HuH-7 (cell line): ENCODE data around the gene SMARCC1.

Source experiments
- DNase-seq: peaks from one replicate; pipeline ENCODE4 v3.0.0; 2011; ENCODE audit warnings: low spot score

Gene SMARCC1

DNA sequence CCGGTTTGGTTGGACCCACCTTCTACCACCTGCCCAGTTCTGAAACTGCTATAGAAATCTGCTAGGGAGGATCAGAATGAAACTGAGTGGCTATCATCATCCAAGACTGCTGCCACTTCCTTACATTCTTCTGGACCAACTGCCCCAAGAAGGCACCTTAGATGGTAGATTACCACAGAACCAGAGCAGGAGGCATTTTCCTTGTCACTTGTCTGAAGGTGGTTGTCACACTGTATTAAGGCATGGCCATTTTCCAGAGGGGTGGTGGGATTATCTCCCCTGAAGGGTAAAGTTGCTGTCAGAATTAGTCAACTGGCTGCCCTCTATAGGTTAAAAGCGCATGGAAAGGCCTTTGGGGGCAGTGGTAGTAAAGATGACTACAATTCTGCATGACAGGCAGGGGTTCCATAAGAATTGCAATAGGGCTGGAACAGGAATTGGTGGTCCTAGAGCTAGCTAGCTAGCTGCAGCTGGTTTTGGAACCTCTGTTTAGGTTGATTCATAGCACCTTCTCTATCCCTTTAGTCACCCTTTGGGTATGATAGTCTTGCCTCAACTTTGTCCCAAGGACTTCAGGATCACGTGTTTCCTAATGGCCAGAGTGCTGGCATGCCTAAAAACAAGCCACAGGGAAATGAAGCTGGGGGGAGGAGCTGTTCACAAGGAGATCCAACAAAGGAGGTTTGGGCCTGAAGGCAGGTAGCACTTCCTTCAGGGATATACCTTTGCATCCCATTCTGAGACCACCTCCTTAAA, 198.2 kb downstream of the SMARCC1 start:
- no peak for DNase-seq

DNA sequence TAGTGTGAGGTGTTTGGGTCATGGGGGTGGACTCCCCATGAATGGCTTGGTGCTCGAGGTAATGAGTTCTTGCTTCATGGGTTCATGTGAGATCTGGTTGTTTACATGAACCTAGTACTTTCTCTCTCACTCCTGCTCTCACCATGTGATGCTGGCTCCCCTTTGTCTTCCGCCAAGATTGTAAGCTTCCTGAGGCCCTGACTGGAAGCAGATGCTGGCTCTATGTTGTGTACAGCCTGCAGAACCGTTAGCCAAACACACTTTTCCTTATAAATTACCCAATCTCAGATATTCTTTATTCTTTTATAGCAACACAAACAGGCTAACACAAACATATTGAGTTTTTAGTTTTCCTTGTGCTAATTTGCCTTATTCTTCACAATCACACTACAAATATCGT, 199.9 kb downstream of the SMARCC1 start:
- DNase-seq: no peak

DNA sequence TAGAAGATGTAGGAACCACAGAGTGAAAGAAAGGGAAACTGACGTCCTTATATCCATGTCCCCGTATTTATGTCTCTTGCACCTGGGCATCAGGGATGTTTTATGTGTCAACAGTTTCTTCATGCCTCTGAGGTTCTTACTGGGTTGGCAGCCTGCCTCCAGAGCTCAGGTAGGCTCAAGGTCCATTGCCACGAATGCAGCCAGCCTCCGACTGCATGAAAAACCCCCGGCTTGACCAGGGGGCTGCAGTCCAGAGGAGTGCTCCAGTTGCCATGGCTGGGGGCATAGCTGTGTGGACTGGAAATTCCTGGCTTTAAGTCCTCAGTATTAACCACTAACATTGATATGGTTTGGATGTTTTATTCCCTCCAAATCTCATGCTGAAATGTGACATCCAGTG, 200.3 kb downstream of the SMARCC1 start:
- DNase-seq: no peak

DNA sequence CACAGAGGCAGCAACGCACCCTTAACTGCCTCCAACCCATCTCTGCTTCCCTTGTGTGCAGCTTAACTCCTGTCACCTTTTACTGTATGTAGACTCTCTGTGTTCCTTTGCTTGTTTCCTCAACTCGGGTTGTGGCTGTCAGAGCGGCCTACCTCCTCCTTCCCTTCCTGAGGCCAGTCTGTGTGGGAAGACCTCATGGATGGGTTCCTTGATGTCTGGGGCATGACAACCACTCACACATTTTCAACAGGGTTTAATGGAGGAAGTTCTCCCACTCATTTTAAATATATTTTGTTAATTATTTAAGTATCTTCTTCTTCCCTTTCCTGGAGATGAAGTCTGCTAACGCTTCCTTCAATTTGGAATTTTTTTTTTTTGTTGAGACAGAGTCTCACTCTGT, 201.2 kb downstream of the SMARCC1 start:
- no peak for DNase-seq

DNA sequence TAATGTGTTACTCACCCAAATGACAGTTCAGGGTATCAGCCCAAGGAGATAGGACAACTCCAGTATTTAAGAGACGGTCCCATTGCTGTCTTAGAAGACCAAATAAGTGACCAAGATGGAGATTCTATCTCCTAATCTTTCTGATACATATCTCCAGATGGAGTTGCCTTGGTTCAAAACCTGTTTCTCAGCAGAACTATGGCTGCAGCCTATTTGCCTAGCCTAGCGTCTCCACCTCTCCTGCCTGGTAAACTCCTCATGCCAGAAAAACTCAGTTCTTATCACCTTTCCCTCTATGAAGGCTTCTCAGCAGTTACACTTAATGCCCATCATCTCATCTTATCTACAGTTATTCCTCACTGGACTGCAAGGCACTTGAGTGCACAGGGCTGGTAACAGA, 201.8 kb downstream of the SMARCC1 start:
- DNase-seq: no peak

DNA sequence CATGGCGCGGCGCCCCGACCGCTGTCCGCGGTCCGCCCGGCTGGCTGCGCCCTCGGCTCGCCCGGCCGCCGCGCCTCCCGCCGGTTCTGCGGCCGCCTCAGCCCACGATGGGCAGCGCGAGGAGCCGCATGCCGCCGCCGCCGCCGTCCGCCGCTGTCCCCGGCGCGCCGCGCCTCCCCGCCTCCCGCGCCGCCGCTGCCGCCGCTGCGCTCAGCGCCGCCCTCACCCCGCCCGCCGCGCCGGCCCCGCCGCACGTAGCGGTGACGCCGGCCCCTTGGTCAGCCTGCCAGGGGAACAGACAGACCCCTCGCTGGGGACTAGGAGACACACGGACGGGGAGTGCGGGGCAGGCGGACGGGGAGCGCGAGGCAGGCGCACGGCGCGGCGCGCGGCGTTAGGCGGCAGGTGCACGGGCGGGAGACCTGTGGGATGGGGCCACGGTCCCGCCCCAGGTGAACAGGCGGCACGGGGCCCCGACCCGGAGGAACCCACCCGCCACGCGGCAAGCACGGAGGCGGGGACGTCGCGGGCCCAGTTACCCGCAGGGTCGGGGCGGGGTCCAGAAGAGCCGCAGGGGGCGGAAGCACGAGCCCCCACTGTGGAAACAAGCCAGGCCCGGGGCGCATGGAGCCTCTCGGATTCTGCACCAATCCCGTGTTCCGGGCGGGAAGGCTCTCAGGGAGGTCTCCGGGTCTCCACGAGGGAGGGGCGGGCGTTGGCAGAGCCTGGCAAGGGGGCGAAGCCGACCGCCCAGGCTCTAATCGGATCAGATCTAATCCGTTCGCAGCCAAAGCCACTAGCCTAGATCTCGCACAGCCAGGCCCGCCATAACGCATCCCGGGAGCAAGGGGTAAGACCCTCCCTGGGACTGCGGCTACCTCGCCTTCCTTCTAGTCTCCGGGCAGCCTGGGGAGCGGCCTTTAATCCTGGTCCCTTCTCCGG, 202.7 kb downstream of the SMARCC1 start, which contains the start of gene CSPG5:
CSPG5 (minus strand) TSS at position 175 of the 942 bp plus-strand sequence; CDS start at position 3, 172 bp downstream.
- no peak for DNase-seq

DNA sequence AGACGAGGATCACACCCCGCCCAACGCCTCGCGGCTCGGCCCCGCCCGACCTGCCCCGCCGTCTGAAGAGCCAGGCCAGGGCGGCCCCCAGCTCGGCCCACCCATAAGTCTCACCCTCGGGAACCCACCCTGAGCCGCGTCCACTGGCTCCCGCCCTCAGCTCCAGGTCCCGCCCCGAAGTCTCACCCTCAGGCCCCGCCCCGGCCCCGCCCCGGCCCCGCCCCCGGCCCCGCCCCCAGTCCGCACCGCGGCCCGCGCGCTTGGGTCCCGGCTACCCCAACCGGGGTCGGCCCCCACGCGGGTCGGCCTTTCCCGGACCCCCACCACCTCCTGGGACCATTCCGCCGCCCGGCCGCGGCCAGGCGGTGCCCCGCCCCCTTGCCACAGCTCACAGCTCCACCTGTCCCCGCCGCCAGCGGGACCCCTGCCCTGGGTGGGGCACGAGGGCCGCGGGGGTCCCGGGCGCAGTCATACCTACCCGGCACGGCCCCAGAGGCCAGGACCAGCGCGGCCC, 203.5 kb downstream of the SMARCC1 start:
- peak; percentile 84 for DNase-seq

DNA sequence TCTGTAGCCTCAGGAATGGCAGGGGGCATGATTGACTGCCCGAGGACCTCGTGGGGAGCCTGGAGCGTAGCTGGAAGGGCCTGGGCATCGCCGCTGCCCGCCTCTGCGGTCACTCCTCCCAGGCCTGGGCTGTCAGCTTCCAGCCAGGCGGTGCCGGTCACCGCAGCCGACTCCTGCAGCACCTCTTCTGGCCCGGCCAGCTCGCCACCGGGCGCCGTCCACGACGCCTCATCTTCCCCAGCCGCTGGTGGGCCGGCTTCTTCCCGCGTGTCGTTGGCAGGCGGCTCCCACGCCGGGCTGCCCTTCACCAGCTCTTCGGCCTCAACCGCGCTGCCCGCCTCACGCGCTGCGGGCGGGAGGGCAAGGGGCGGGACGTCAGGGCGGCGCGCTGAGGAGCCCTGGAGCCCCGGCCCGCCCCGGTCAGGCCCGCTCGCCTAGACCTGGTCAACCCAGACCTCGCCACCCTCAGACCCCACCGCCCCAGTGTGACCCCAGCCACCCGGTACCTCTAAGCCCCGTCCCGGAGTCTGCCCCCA, 204.0 kb downstream of the SMARCC1 start:
- DNase-seq: no peak

DNA sequence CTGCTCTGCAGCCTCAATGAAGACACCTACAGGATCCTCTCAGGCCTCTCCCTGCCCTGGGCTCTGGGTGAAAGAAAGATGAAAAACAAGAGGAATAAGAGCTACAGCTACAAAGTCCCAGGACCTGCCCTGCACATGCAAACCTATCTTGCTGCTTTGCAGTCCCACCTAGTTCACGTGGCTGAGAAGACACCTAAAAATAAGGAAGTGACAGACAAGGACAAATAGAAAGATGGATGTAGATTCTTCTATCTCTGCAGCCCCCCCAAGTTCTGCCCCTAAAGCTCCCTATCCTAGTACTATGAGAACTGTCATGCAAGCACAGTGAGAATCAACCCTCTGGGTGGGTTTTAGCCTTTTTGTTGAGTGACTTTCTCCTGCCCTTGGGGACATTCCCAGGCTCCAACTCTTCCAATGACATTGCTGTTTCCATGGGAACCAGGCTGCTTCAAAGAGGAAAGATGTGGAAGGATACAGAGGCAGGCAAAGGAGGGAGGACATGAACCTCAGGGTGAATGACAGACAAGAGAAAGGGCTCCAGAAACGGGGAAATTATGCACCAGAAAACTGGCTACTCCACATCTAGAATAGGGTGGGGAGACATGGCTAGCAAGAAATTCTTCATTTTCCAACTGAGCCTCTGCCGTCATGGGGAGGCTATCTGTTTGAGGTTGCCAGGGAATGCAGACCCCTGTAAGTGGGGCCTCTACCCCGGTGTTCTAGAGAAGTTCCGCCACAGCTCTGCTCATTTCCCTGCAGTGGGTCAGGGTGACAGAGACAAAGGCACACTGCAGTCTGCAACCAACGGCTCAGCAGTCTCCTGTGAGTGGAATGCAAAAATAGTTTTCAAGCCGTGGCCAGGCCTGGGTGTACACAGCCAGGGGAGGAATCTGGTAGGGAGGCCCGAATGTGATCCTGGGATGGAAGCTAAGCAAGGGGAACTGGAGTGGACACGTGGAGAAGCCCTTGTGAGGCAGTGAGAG, 208.2 kb downstream of the SMARCC1 start:
- no peak for DNase-seq

DNA sequence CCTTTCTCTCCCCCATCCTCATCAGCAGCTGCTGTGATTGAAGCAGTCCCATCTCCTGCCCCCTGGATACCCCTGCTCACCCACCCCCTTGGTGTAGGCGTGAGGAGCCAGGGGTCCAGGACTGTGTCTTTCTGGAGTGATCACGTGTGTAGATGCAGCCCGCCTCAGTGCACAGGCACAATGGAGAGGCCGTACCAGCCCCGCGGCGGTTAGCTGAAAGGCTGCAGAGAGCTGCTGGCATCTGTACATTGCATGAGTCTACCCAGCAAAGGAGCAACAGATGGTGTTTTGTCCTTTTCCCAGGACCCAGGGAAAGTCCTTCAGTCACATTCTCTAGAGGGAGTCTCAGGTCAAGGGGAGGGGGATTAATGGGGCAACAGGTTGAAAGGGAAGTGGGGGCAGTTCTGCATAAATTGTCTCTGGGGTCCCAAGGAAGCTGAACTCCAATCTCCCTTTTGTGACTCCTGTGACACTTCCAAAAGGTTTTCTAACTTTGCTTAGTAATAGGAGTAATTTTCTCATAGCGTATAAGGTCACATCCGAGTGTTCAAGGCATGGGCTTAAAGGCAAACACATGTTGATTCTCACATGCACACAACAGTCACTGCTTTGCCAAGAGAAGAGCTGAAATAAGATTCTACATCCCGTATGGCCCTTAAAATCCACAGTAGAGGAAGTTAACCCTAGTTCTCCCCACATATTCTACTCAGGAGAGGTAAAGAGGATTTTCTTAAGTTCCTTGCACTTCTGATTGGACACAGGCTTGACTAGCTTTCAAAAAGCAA, 210.1 kb downstream of the SMARCC1 start:
- no peak for DNase-seq

DNA sequence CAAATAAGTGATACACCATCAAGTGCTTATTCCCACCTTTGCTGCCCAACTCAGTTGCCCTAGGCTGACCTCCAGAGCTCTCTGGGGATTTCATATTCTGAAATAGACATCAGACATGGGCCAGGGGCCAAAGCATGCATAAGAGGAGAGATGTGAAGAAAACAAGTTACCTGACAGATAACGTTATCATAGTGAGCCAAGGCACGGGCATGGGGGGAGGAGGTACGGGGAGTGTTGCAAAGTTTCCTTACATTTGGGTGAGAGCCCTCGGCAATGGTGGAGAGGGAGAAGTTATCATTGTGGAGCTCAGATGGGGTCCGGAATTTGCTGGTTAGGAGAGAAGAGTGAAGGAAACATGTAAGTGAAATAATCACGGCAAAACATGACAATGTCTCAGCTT, 212.8 kb downstream of the SMARCC1 start:
- no peak for DNase-seq

DNA sequence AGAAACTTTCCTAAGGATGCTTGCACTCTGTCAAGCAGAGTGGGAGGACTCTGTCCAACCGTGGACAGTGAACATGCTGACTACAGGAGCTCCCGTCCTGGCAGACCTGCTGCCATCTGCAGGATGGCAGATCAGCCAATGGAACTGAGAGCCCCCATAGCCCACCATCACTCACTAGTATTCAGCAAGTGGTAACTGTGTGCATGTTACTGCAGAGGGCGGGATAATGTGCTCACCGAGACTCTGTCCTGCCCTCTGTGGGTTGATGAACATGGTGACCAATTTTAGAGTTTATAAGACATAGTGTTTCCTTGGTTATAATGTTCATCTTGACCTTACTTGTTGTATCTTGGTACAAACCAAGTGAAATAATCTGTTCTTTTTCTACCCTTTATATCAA, 214.5 kb downstream of the SMARCC1 start:
- DNase-seq: no peak

DNA sequence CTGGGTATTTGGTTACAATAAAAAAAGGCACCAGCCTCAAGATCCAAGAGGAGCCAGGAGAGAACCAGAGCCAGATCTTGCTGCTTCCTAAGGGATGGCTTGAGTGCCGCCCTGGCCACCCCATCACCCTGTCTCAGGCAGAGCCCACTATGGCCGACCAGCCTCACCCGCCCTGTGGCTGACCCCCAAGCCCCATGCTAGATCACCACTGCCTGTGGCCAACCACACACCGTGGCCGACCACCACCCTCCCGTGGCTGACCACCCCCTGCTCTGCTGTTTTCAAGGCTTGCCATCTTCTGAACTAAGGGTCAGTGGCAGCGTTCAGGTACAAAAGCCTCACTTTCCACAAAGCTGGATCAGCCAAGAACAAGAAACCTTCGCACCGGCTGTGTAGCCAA, 215.0 kb downstream of the SMARCC1 start:
- no peak for DNase-seq

DNA sequence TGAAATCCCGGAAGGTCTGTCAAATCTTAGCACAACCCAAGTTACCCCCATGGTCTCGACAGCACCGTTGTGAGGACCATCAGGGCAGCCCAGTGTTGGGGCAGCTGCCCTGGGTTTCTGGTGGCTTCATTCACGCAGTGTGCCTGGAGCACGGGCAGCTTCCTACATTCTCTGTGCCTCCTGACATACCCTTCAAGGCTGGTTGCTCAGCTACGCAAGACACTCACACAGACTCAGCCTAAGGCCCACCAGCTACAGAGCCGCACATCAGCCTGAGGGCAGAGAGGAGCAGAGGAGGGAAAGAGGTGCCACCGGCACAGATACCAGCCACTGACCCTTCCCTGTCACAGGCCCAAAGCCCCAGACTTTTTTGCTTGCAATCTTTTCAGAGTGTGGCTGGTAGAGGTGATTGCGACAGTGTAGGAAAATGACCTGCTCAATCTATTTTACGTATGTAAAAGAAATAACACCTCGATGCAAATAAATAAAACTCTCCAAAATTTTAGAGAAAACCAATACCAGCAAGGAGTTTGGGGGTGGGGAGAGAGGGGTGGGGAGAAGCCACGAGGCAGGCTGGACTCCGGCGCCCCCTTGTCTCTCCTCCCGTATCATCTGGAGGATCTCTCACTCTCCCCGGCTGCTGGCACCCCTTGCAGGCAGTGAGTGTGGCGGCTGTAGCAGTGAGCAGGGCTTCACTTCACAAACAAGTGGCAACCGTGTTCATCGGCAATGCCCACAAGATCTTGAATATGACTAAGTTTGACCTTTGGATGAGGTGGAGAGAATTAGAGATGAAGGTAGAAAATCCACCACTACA, 215.8 kb downstream of the SMARCC1 start:
- no peak for DNase-seq

DNA sequence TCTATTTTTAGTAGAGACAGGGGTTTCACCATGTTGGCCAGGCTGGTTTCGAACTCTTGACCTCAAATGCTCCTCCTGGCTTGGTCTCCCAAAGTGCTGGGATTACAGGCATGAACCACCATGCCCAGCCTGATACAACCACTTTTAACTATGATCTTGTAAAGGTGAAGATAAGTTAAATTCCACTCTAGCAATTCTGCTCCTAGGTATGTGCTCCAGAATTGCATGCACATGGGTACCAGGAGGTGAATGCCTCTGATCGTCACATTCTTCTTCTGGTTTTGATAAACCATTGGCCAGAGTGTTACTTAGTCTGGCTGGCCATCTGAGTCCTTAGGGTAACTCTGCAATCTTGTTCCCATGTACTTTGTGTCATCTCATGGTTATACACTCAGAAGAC, 225.3 kb downstream of the SMARCC1 start:
- no peak for DNase-seq

DNA sequence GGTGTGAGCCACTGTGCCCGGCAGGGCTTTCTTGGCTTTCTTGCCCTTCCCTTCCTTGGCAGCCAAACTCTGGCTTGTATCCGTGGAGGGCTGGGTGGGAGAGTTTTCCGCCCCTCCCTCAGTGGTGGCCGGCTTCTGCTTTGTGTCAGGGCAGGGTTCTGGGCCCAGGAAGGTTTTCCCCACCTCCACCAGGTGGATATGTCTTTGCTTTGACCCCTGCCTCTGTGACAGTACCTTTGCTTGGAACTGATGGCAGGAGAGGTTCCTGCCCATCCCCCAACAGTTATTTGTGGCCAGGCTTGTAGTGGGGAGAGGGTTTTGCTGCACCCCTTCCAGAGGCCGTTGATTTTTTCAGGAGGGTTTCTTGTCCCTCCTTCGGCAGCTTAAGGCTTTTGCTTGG, 227.4 kb downstream of the SMARCC1 start:
- DNase-seq: no peak

DNA sequence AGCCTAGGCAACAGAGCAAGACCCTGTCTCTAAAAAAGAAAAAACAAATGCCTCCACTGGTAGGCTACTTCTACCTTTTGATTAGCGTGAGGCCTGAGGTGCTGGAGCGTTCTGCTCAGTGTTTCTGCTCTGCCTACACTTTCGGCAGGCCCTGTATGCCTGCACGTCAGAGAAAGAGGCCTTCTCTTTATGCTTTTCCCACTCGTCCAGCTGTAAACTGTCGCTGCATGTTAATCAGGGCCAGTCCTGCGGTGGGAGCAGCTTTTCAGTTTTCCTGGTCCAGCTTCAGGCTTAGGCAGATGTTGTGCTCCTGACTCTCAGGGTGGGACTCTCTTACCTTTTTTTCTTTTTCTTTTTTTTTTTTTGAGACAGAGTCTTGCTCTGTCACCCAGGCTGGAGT, 228.3 kb downstream of the SMARCC1 start:
- DNase-seq: no peak

DNA sequence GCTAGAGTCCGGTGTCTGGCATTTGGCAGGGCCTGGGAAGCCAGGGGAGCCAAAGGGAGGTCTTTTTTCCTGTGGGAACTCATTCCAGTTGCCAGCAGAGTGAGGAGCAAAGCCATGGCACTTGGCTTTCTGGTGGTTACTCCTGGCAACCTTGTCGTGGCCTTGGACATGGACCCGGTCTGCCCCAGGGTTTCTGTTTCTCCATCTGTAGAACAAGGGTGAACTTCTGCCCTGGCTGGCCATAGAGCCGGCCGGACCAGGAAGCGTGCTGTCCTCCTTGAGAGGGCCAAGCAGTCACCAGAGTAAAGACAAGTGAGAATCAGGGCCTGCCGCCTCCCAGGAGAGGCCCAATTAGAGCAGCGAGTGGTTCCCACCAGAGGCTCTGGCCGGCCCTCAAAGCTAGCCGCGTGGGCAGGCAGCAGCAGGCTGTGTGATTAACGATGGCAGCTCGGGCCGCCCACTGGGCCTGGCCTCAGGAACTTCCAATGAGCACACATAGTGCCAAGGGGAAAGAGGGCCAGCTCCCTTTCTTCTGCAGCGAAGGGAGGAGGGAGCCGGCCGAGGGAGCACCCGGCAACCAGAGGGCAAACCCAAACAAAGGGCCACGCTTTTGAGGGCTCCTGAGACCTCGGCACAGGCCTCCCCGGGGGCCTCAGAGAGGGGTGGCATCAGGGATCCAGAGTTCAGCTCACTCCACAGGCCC, 239.1 kb downstream of the SMARCC1 start:
- DNase-seq: no peak

DNA sequence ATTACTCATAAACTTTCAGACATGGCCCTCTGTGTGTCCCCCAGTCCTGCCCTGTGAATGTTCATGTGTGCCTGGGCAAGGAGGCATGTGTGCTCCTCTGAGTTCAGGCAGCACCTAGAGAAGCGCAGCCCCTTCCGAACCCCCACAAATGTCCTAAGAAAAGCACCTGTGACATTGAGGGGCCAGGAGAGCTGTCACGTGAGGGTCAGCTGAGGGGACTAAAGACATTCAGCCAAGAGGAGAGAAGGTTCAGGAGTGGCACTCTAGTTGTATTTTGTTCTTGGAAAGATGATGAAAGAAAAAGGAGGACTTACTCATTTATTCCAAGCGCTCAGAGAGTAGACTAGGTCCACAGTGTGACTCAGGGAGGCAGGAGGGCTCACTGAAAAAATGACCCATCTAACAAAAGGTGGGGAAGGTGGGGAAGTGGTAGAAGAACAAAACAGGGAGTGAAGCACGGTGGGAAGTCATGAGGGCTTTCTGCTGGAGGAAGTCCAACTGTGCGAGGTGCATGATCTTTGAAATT, 240.0 kb downstream of the SMARCC1 start:
- DNase-seq: no peak
